K562 (cell line): ENCODE results near the gene ZNF17. TPM values are rescaled to one million over a fixed set of nuclear protein-coding genes. Genes with fewer than 3 reads are reported as not detected.

Experiments
- ATAC-seq: fragments of 200-7000 bp; cut with Tn5 transposase; 3 replicates; pipeline ENCODE4 v1.9.1; 2020; ENCODE audit warnings: moderate library complexity
- BruUV-seq: library from RNA; stranded (reverse); fragments of 400-500 nt; replicated peaks from 2 replicates; lab custom pipeline; 2021; lab: Mats Ljungman, UMichigan
- CTCF ChIA-PET: fragments of 300-600 bp; formaldehyde crosslinking; extraction: SDS; loops from one replicate; lab custom pipeline; 2021; ENCODE audit warnings: low intra/inter-chr PET ratio; lab: Yijun Ruan, JAX
- POLR2A ChIA-PET: fragments of 300-600, 350-650 bp; sonication (Branson Sonifier 250); formaldehyde crosslinking; extraction: SDS; loops from one replicate; lab custom pipeline; 2021; ENCODE audit warnings: antibody characterized with exemption, inconsistent platforms; lab: Yijun Ruan, JAX
- DNase-seq, 4 experiments: peaks; one replicate each; pipeline versions ENCODE4 v3.0.0 to v3.0.0-alpha.2; 2011 to 2018; ENCODE audit warnings: low spot score in 3 of 4, mixed read lengths in 3 of 4; ENCODE audit errors: extremely low read depth in 1 of 4
- FAIRE-seq: peaks from 2 replicates; lab custom pipeline; 2011; peaks lifted over from hg19 to GRCh38; lab: Jason Lieb, UNC
- H2AFZ ChIP-seq: 2 replicates; pipeline ENCODE4 v1.6.0; 2011; ENCODE audit warnings: low read depth, low read length, control low read depth, inconsistent platforms
- H3K27ac ChIP-seq: fragments of 200-600 bp; 3 replicates; pipeline ENCODE4 v1.8.0; 2011; ENCODE audit warnings: low read depth, mild to moderate bottlenecking, control low read depth, inconsistent platforms, low read length, moderate library complexity, mixed read lengths; ENCODE audit errors: extremely low read depth
- H3K27me3 ChIP-seq, 2 experiments: fragments of 300-600 bp in 1 of 2; 2 replicates in 1 of 2; 3 replicates in 1 of 2; pipeline versions ENCODE4 v1.6.0 to v1.8.0; 2011; ENCODE audit warnings: inconsistent platforms in 2 of 2, low read length in 2 of 2, mild to moderate bottlenecking in 1 of 2, mixed read lengths in 1 of 2, moderate library complexity in 1 of 2; ENCODE audit not compliant: control insufficient read depth in 2 of 2, insufficient read depth in 2 of 2
- H3K36me3 ChIP-seq: fragments of 300-600 bp; 3 replicates; pipeline ENCODE4 v1.8.0; 2011; ENCODE audit warnings: mild to moderate bottlenecking, low read length, inconsistent platforms; ENCODE audit not compliant: control insufficient read depth, insufficient read depth
- H3K4me1 ChIP-seq, 2 experiments: fragments of 200-600 bp in 1 of 2; replicated peaks in 1 of 2; 2 replicates in 1 of 2; 3 replicates in 1 of 2; pipeline versions ENCODE4 v1.5.1 to v1.8.0; 2011; ENCODE audit warnings: inconsistent platforms in 2 of 2, low read length in 2 of 2, mild to moderate bottlenecking in 1 of 2, mixed read lengths in 1 of 2, moderate library complexity in 1 of 2; ENCODE audit not compliant: control insufficient read depth in 2 of 2, insufficient read depth in 2 of 2
- H3K4me2 ChIP-seq: 2 replicates; pipeline ENCODE4 v1.6.1; 2011; ENCODE audit warnings: low read length, control low read depth, inconsistent platforms, mixed read lengths; ENCODE audit not compliant: insufficient read depth
- H3K4me3 ChIP-seq: fragments of 200-600 bp; sonication (generic), shearing (Covaris generic); 2 replicates; pipeline ENCODE4 v1.5.1; 2016; ENCODE audit warnings: control low read depth, inconsistent platforms
- H3K79me2 ChIP-seq: fragments of 200-600 bp; 3 replicates; pipeline ENCODE4 v1.8.0; 2011; ENCODE audit warnings: low read length, inconsistent platforms; ENCODE audit not compliant: control insufficient read depth, insufficient read depth
- H3K9ac ChIP-seq, 2 experiments: 2 replicates each; pipeline versions ENCODE4 v1.6.0 to v1.6.1; 2011; ENCODE audit warnings: low read depth in 2 of 2, low read length in 2 of 2, control low read depth in 1 of 2, inconsistent platforms in 1 of 2, mild to moderate bottlenecking in 1 of 2, mixed read lengths in 1 of 2; ENCODE audit not compliant: insufficient read depth in 1 of 2
- H3K9me1 ChIP-seq: one replicate; pipeline ENCODE4 v1.6.0; 2011; ENCODE audit warnings: inconsistent platforms, mild to moderate bottlenecking, low read length, moderate library complexity; ENCODE audit not compliant: control insufficient read depth, insufficient read depth
- H3K9me3 ChIP-seq: replicated peaks from 2 replicates; pipeline ENCODE4 v1.5.1; 2011; ENCODE audit warnings: low read depth, low read length, inconsistent platforms; ENCODE audit not compliant: control insufficient read depth, insufficient read depth
- H4K20me1 ChIP-seq: replicated peaks from 2 replicates; pipeline ENCODE4 v1.6.1; 2011; ENCODE audit warnings: low read length, inconsistent platforms, mixed read lengths; ENCODE audit not compliant: control insufficient read depth, insufficient read depth
- CEBPB ChIP-seq: fragments of 450-650 bp; IDR thresholded peaks from 2 replicates; pipeline ENCODE4 v1.6.1; 2016; ENCODE audit warnings: missing genetic modification characterization, missing compliant biosample characterization
- CEBPG ChIP-seq, 3 experiments: fragments of 200-800 bp in 1 of 3; sonication (Bioruptor generic) in 1 of 3; sonication (generic) in 1 of 3; formaldehyde crosslinking in 1 of 3; IDR thresholded peaks in 2 of 3; conservative IDR thresholded peaks in 1 of 3; 2 replicates each; pipeline versions ENCODE4 v1.6.1 to v1.8.0; 2016 to 2022; ENCODE audit warnings: missing compliant biosample characterization in 2 of 3, missing genetic modification characterization in 2 of 3, mild to moderate bottlenecking in 1 of 3, missing genetic modification reagents in 1 of 3
- JUN ChIP-seq, 2 experiments: sonication (generic) in 1 of 2; formaldehyde crosslinking in 1 of 2; IDR thresholded peaks; 2 replicates each; pipeline versions ENCODE4 v1.6.1 to v1.8.0; 2012 to 2022; ENCODE audit warnings: borderline replicate concordance in 2 of 2, mild to moderate bottlenecking in 2 of 2, improper control_type of control experiment in 1 of 2, low read depth in 1 of 2, low read length in 1 of 2, missing genetic modification reagents in 1 of 2
- NFIC ChIP-seq: fragments of 450-650 bp; IDR thresholded peaks from 2 replicates; pipeline ENCODE4 v1.6.1; 2017; ENCODE audit warnings: mild to moderate bottlenecking, inconsistent platforms
- NFIX ChIP-seq: fragments of 250-450 bp; sonication (Bioruptor Pico); IDR thresholded peaks from 2 replicates; pipeline ENCODE4 v1.4.0; 2020; ENCODE audit warnings: low read depth, mild to moderate bottlenecking, moderate library complexity
- PTRF ChIP-seq: fragments of 450-650 bp; IDR thresholded peaks from 2 replicates; pipeline ENCODE4 v1.6.1; 2016; ENCODE audit warnings: mild to moderate bottlenecking, missing genetic modification characterization, missing compliant biosample characterization
- ZNF778 ChIP-seq: fragments of 450-650 bp; formaldehyde crosslinking; IDR thresholded peaks from 2 replicates; pipeline ENCODE4 v1.4.0; 2020; ENCODE audit warnings: mild to moderate bottlenecking, moderate library complexity
- ZZZ3 ChIP-seq: fragments of 450-650 bp; IDR thresholded peaks from 2 replicates; pipeline ENCODE4 v1.6.1; 2016; ENCODE audit warnings: antibody characterized with exemption, mild to moderate bottlenecking, moderate library complexity
- WGBS: fragments of 100-300 bp; shearing (Covaris generic); methylation state at CpG from one replicate; pipeline ENCODE4 v1.1.6; 2016; ENCODE audit warnings: low coverage, mixed read lengths; ENCODE audit not compliant: insufficient coverage; ENCODE audit errors: missing lambda C conversion rate; 5-methylcytosine and 5-hydroxymethylcytosine counted together
- in situ Hi-C: fragments of 300-500 bp; cut with MboI; formaldehyde crosslinking; loops from 4 replicates; pipeline ENCODE4 v1.15.0; 2018; ENCODE audit warnings: inconsistent platforms, mixed read lengths
- intact Hi-C: fragments of 100-400 bp; cut with micrococcal nuclease; formaldehyde crosslinking; loops from 2 replicates; pipeline ENCODE4 v1.14.2; 2022
- polyA plus RNA-seq, 8 experiments: library from polyadenylated mRNA; depleted of rRNA in 4 of 8; stranded (reverse) in 5 of 8; unstranded in 3 of 8; fragments of >200 nt; fragmentation: Nextera tagmentation in 2 of 8; fragmentation: Illumina TruSeq in 1 of 8; extraction: Ambion mirVana in 2 of 8; extraction: Trizol in 1 of 8; gene quantifications; 2 replicates each; pipeline versions ENCODE4 v1.2.1 to v1.2.3, GENCODE V29; 2011 to 2014; ENCODE audit warnings: inconsistent platforms in 1 of 8, missing spikeins in 1 of 8
- total RNA-seq, 7 experiments: library from RNA; depleted of rRNA in 6 of 7; stranded (reverse); fragments of >200 nt in 6 of 7; fragmentation: Illumina TruSeq in 2 of 7; extraction: Trizol in 2 of 7; gene quantifications; 2 replicates each; pipeline versions ENCODE4 v1.2.1 to v1.2.3, GENCODE V29; 2011 to 2021; ENCODE audit warnings: low replicate concordance in 1 of 7

ZNF17 gene
- total and polyA plus RNA-seq, 9 of the 15 experiments (the other 6 are each of a cell fraction or from before 2014, with no cell fraction given): 5.3 to 8.6 (median 6.5) TPM

- H3K4me3 ChIP-seq: no peak overlapping the region
- intact Hi-C loops: no loop called here
- no peak overlapping the region for H3K27ac ChIP-seq
- no peaks in the 10 kb centered on the region for H3K27me3 ChIP-seq
- no peaks in the 10 kb centered on the region for H4K20me1 ChIP-seq
- H2AFZ ChIP-seq: no peak overlapping the region
- H3K9ac ChIP-seq: no peak overlapping the region
- FAIRE-seq (no peak), ATAC-seq (no peak), DNase-seq (no peak)
- peaks cover 9% of the 10 kb centered on the region for H3K9me3 ChIP-seq
- no peaks in the 10 kb centered on the region for H3K9me1 ChIP-seq
- TF ChIP-seq PTRF: no peak
- TF ChIP-seq NFIC: peak; percentile 97
- peak; percentile 86 for TF ChIP-seq NFIX
- H3K79me2 ChIP-seq: peaks cover 36% of the 10 kb centered on the region
- no peaks in the 10 kb centered on the region; a peak in 1 of 5 replicates for H3K4me1 ChIP-seq
- CTCF ChIA-PET: no interaction called here
- WGBS: 66% methylated on average over 5 of the region's 5 CpGs
- H3K36me3 ChIP-seq: peaks cover 37% of the 10 kb centered on the region
- POLR2A ChIA-PET: interaction anchor here (0.5 kb wide), 1 partner anchor 32 kb away, joined by 3 read pairs; no protein-coding TSS in a partner anchor
- in situ Hi-C loops: no loop called here
- no peak overlapping the region for H3K4me2 ChIP-seq
- no TSS peak for BruUV-seq
Observed at GRCh38 chr19:57443121-57443696, 32.2 kb downstream of the ZNF17 start.

GRCh38 chr19:57452307-57452706 lies 41.3 kb downstream of the ZNF17 start:
- Histone ChIP-seq H3K79me2 (no peaks in the 10 kb centered on the region), H2AFZ (no peak overlapping the region), H3K9ac (no peak overlapping the region), H3K9me3 (no peaks in the 10 kb centered on the region), H3K9me1 (no peaks in the 10 kb centered on the region), H3K4me2 (no peak overlapping the region), H4K20me1 (no peaks in the 10 kb centered on the region), H3K4me1 (no peaks in the 10 kb centered on the region), H3K27ac (no peak overlapping the region), H3K36me3 (no peaks in the 10 kb centered on the region), H3K27me3 (no peaks in the 10 kb centered on the region), H3K4me3 (no peak overlapping the region)
- FAIRE-seq (no peak), ATAC-seq (no peak), DNase-seq (no peak)
- in situ Hi-C loops: no loop called here
- WGBS: 37% methylated on average over 3 of the region's 3 CpGs
- intact Hi-C loops: no loop called here
- TF ChIP-seq ZNF778 (CRISPR knock-in tag): no peak
- peak; percentile 61 for TF ChIP-seq CEBPB (tag)
- TF ChIP-seq CEBPG (CRISPR knock-in tag; IDR thresholded peaks at IDR 0.05): no peak
- peak; percentile 43 to 79; a peak in 3 of 4 replicates for TF ChIP-seq CEBPG (tag; conservative IDR thresholded peaks at IDR 0.05 in 1 of 2, IDR thresholded peaks at IDR 0.05 in 1 of 2)
- TF ChIP-seq JUN (IDR thresholded peaks at IDR 0.05; ENCODE audit: borderline replicate concordance, low read depth, low read length): no peak
- no peak for TF ChIP-seq JUN (CRISPR knock-in tag; IDR thresholded peaks at IDR 0.05; ENCODE audit: borderline replicate concordance)
- no peak for TF ChIP-seq ZZZ3
- BruUV-seq: no TSS peak
- ChIA-PET CTCF (no interaction called here), POLR2A (no interaction called here)
